GM19193 (cell line): Measurements from ENCODE around the gene CHD6.

ENCODE experiments used
- POLR2A ChIP-seq: IDR thresholded peaks from 4 replicates; pipeline ENCODE4 v1.6.1; 2011; ENCODE audit not compliant: insufficient read depth, insufficient read length; ENCODE audit errors: extremely low read depth

The CHD6 gene

GRCh38 chr20:41551011-41551705 is 67.0 kb downstream of the CHD6 start:
- no peak for TF ChIP-seq POLR2A

GRCh38 chr20:41547221-41547620 is 71.0 kb downstream of the CHD6 start:
- TF ChIP-seq POLR2A: no peak

- TF ChIP-seq POLR2A: no peak
These were observed 71.6 kb downstream of the CHD6 start for GRCh38 chr20:41546535-41546934.

- no peak for TF ChIP-seq POLR2A
These were observed 73.7 kb downstream of the CHD6 start for GRCh38 chr20:41544472-41544871.

- no peak for TF ChIP-seq POLR2A
These were observed 77.3 kb downstream of the CHD6 start for GRCh38 chr20:41540918-41541317.

- no peak for TF ChIP-seq POLR2A
These were observed 77.7 kb downstream of the CHD6 start for GRCh38 chr20:41540459-41540858.

GRCh38 chr20:41538810-41539596 is 79.2 kb downstream of the CHD6 start:
- TF ChIP-seq POLR2A: no peak

- no peak for TF ChIP-seq POLR2A
These were observed 80.3 kb downstream of the CHD6 start for GRCh38 chr20:41537865-41538264.

- TF ChIP-seq POLR2A: no peak
These were observed 83.3 kb downstream of the CHD6 start for GRCh38 chr20:41534842-41535241.

- TF ChIP-seq POLR2A: no peak
These were observed 84.0 kb downstream of the CHD6 start for GRCh38 chr20:41534170-41534569.

- no peak for TF ChIP-seq POLR2A
These were observed 84.5 kb downstream of the CHD6 start for GRCh38 chr20:41533537-41534136.

- no peak for TF ChIP-seq POLR2A
These were observed 85.2 kb downstream of the CHD6 start for GRCh38 chr20:41532935-41533334.

GRCh38 chr20:41531518-41532275 is 86.5 kb downstream of the CHD6 start:
- TF ChIP-seq POLR2A: no peak

- TF ChIP-seq POLR2A: no peak
These were observed 87.3 kb downstream of the CHD6 start for GRCh38 chr20:41530923-41531322.

GRCh38 chr20:41526327-41526726 is 91.8 kb downstream of the CHD6 start:
- no peak for TF ChIP-seq POLR2A
